GM23338 (cell line): ENCODE measurements around the gene DOCK1. TPM values are rescaled to one million over a fixed set of nuclear protein-coding genes. Genes with fewer than 3 reads are reported as not detected.

Experiments
- ATAC-seq: fragments of 200-7000 bp; cut with Tn5 transposase; 3 replicates; pipeline ENCODE4 v1.9.1; 2020
- DNase-seq: peaks from one replicate; pipeline ENCODE4 v3.0.0-alpha.2; 2015; ENCODE audit warnings: low spot score
- H2AFZ ChIP-seq: fragments of 200-600 bp; sonication (generic); 2 replicates; pipeline ENCODE4 v1.8.0; 2016; ENCODE audit warnings: antibody characterized with exemption, mild to moderate bottlenecking, moderate library complexity
- H3F3A ChIP-seq: fragments of 200-600 bp; sonication (generic); replicated peaks from 2 replicates; pipeline ENCODE4 v1.8.0; 2017; ENCODE audit warnings: antibody characterized with exemption, mixed run types, low read depth
- H3K27ac ChIP-seq: fragments of 200-600 bp; sonication (generic); 2 replicates; pipeline ENCODE4 v1.6.1; 2016; ENCODE audit warnings: low read depth
- H3K27me3 ChIP-seq: fragments of 200-600 bp; sonication (generic); 2 replicates; pipeline ENCODE4 v1.8.0; 2016; ENCODE audit warnings: mild to moderate bottlenecking, mixed run types, moderate library complexity; ENCODE audit not compliant: insufficient read depth
- H3K36me3 ChIP-seq: fragments of 200-600 bp; sonication (generic); 2 replicates; pipeline ENCODE4 v1.8.0; 2016; ENCODE audit warnings: mild to moderate bottlenecking; ENCODE audit not compliant: insufficient read depth
- H3K4me1 ChIP-seq: fragments of 200-600 bp; sonication (generic); 2 replicates; pipeline ENCODE4 v1.8.0; 2016; ENCODE audit warnings: mild to moderate bottlenecking, moderate library complexity; ENCODE audit not compliant: insufficient read depth
- H3K4me2 ChIP-seq: fragments of 200-600 bp; sonication (generic); 2 replicates; pipeline ENCODE4 v1.7.1; 2017; ENCODE audit warnings: mixed run types
- H3K4me3 ChIP-seq: fragments of 200-600 bp; sonication (generic); 2 replicates; pipeline ENCODE4 v1.6.1; 2016; ENCODE audit warnings: mixed run types
- H3K79me2 ChIP-seq: fragments of 200-600 bp; sonication (generic); replicated peaks from 2 replicates; pipeline ENCODE4 v1.8.0; 2017; ENCODE audit warnings: mild to moderate bottlenecking; ENCODE audit not compliant: insufficient read depth
- H3K9me2 ChIP-seq: fragments of 200-600 bp; sonication (generic); 2 replicates; pipeline ENCODE4 v1.8.0; 2017; ENCODE audit not compliant: insufficient read depth
- H4K20me1 ChIP-seq: fragments of 200-600 bp; sonication (generic); replicated peaks from 2 replicates; pipeline ENCODE4 v1.8.0; 2017; ENCODE audit warnings: mild to moderate bottlenecking; ENCODE audit not compliant: insufficient read depth
- H3K27ac Mint-ChIP-seq: 2 replicates; pipeline ENCODE4 v1.8.0; 2020; ENCODE audit warnings: inconsistent platforms, mild to moderate bottlenecking, moderate library complexity, mixed read lengths
- H3K27me3 Mint-ChIP-seq: 3 replicates; pipeline ENCODE4 v1.8.0; 2022; ENCODE audit warnings: low read depth, mild to moderate bottlenecking, moderate library complexity, mixed read lengths, inconsistent platforms; ENCODE audit not compliant: insufficient read depth, poor library complexity
- H3K36me3 Mint-ChIP-seq: 3 replicates; pipeline ENCODE4 v1.8.0; 2021; ENCODE audit warnings: low read depth, mild to moderate bottlenecking, inconsistent platforms, moderate library complexity, mixed read lengths
- H3K4me1 Mint-ChIP-seq: 3 replicates; pipeline ENCODE4 v1.8.0; 2020; ENCODE audit warnings: mild to moderate bottlenecking, inconsistent platforms, mixed read lengths
- H3K4me3 Mint-ChIP-seq: 3 replicates; pipeline ENCODE4 v1.8.0; 2021; ENCODE audit warnings: moderate library complexity, mild to moderate bottlenecking, inconsistent platforms, mixed read lengths
- H3K9me3 Mint-ChIP-seq: 3 replicates; pipeline ENCODE4 v1.8.0; 2020; ENCODE audit warnings: moderate library complexity, mild to moderate bottlenecking, inconsistent platforms, mixed read lengths
- CREB1 ChIP-seq: fragments of 250-450 bp; sonication (Bioruptor Pico); IDR thresholded peaks from 2 replicates; pipeline ENCODE4 v1.5.0; 2020; ENCODE audit warnings: low read depth, mild to moderate bottlenecking, moderate library complexity
- EZH2 ChIP-seq: fragments of 200-600 bp; sonication (generic); IDR thresholded peaks from one replicate; pipeline ENCODE4 v1.8.0; 2017; ENCODE audit warnings: antibody characterized with exemption, mild to moderate bottlenecking, low read depth; ENCODE audit not compliant: unreplicated experiment
- EZH2phosphoT487 ChIP-seq: fragments of 200-600 bp; sonication (generic); IDR thresholded peaks from one replicate; pipeline ENCODE4 v1.8.1; 2018; ENCODE audit warnings: antibody characterized with exemption; ENCODE audit not compliant: unreplicated experiment
- JUNB ChIP-seq: IDR thresholded peaks from one replicate; pipeline ENCODE4 v1.6.1; 2016; ENCODE audit warnings: antibody characterized with exemption; ENCODE audit not compliant: unreplicated experiment
- NANOG ChIP-seq: IDR thresholded peaks from 2 replicates; pipeline ENCODE4 v1.6.1; 2016; ENCODE audit warnings: antibody characterized with exemption, borderline replicate concordance
- POLR2AphosphoS5 ChIP-seq: IDR thresholded peaks from 2 replicates; pipeline ENCODE4 v1.6.1; 2016; ENCODE audit warnings: antibody characterized with exemption, low read depth
- STAT1 ChIP-seq: IDR thresholded peaks from one replicate; pipeline ENCODE4 v1.6.1; 2016; ENCODE audit warnings: antibody characterized with exemption; ENCODE audit not compliant: unreplicated experiment
- ZNF114 ChIP-seq: fragments of 250-450 bp; sonication (Bioruptor Pico); IDR thresholded peaks from 2 replicates; pipeline ENCODE4 v1.5.0; 2020; ENCODE audit warnings: mild to moderate bottlenecking, moderate library complexity
- ZNF331 ChIP-seq: fragments of 250-450 bp; sonication (Bioruptor Pico); IDR thresholded peaks from 2 replicates; pipeline ENCODE4 v1.5.0; 2020; ENCODE audit warnings: low read depth, mild to moderate bottlenecking, moderate library complexity
- polyA plus RNA-seq: library from polyadenylated mRNA; unstranded; fragments of >200 nt; fragmentation: Nextera tagmentation; extraction: Ambion mirVana; gene quantifications from 2 replicates; pipeline ENCODE4 v1.2.1, GENCODE V29; 2016
- total RNA-seq: library from RNA; depleted of rRNA; stranded (reverse); fragments of >200 nt; shearing (Covaris generic); gene quantifications from 2 replicates; pipeline ENCODE4 v1.2.3, GENCODE V29; 2014
- TF ChIP-seq, protein P1 (sequence below): fragments of 250-450 bp; sonication (Bioruptor Pico); IDR thresholded peaks from 2 replicates; pipeline ENCODE4 v1.5.0; 2020; ENCODE audit warnings: mild to moderate bottlenecking, moderate library complexity
- TF ChIP-seq, protein P2 (sequence below): IDR thresholded peaks from 2 replicates; pipeline ENCODE4 v1.6.1; 2016; ENCODE audit warnings: antibody characterized with exemption
- TF ChIP-seq, protein P3 (sequence below): IDR thresholded peaks from one replicate; pipeline ENCODE4 v1.6.1; 2018; ENCODE audit warnings: antibody characterized with exemption; ENCODE audit not compliant: unreplicated experiment
- TF ChIP-seq, protein P4 (sequence below), 2 experiments: fragments of 200-600 bp in 1 of 2; sonication (generic) in 1 of 2; conservative IDR thresholded peaks; 2 replicates each; pipeline versions ENCODE4 v1.5.1 to v1.6.1; 2016 to 2017; ENCODE audit warnings: antibody characterized with exemption in 2 of 2, low read depth in 2 of 2, mild to moderate bottlenecking in 2 of 2, moderate library complexity in 1 of 2

Gene DOCK1
- total and polyA plus RNA-seq, 2 experiments from 2014 or later, result 13.2 to 55.3 TPM

DNA sequence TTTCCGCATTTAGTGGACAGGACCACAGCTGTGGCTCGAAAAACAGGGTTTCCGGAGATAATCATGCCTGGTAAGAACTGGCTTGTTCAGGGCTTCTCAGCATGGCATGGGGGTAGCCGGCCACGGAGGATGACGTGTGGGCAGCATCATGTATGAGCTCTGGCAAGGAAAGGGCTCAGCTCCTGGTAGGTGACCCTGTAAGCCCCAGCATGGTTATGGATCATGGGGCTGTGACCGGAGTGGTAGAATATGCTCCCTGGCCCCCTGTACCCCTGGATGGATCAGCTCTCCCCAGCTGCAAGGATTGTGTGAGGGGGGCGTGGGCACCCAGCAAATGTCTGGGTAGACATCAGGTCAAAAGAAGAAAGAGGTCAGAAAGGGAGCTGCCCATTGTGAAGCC lies 113.5 kb downstream of the DOCK1 start:
- Mint-ChIP-seq H3K4me1 (no peaks in the 10 kb centered on the region), H3K27ac (no peak overlapping the region), H3K27me3 (peaks cover 2% of the 10 kb centered on the region), H3K36me3 (peaks cover 14% of the 10 kb centered on the region), H3K4me3 (no peak overlapping the region), H3K9me3 (no peaks in the 10 kb centered on the region)
- no peak overlapping the region for H2AFZ ChIP-seq
- no peaks in the 10 kb centered on the region; the same call in 1 of the 2 replicates for H4K20me1 ChIP-seq
- no peaks in the 10 kb centered on the region for H3K36me3 ChIP-seq
- no peaks in the 10 kb centered on the region for H3K27me3 ChIP-seq
- no peak overlapping the region for H3K4me3 ChIP-seq
- H3K4me1 ChIP-seq, result no peaks in the 10 kb centered on the region
- no peaks in the 10 kb centered on the region for H3K79me2 ChIP-seq
- no peaks in the 10 kb centered on the region for H3K9me2 ChIP-seq
- no peak for DNase-seq
- no peak overlapping the region for H3K27ac ChIP-seq
- no peak for ATAC-seq
- no peaks in the 10 kb centered on the region for H3F3A ChIP-seq
- no peak overlapping the region for H3K4me2 ChIP-seq
- TF ChIP-seq EZH2phosphoT487 (no peak), EZH2 (no peak), JUNB (no peak), POLR2AphosphoS5 (no peak), CREB1 (CRISPR knock-in tag) (no peak), STAT1 (no peak), ZNF331 (CRISPR knock-in tag) (no peak), ZNF114 (CRISPR knock-in tag) (no peak), NANOG (no peak)
- TF ChIP-seq, protein P1, sequence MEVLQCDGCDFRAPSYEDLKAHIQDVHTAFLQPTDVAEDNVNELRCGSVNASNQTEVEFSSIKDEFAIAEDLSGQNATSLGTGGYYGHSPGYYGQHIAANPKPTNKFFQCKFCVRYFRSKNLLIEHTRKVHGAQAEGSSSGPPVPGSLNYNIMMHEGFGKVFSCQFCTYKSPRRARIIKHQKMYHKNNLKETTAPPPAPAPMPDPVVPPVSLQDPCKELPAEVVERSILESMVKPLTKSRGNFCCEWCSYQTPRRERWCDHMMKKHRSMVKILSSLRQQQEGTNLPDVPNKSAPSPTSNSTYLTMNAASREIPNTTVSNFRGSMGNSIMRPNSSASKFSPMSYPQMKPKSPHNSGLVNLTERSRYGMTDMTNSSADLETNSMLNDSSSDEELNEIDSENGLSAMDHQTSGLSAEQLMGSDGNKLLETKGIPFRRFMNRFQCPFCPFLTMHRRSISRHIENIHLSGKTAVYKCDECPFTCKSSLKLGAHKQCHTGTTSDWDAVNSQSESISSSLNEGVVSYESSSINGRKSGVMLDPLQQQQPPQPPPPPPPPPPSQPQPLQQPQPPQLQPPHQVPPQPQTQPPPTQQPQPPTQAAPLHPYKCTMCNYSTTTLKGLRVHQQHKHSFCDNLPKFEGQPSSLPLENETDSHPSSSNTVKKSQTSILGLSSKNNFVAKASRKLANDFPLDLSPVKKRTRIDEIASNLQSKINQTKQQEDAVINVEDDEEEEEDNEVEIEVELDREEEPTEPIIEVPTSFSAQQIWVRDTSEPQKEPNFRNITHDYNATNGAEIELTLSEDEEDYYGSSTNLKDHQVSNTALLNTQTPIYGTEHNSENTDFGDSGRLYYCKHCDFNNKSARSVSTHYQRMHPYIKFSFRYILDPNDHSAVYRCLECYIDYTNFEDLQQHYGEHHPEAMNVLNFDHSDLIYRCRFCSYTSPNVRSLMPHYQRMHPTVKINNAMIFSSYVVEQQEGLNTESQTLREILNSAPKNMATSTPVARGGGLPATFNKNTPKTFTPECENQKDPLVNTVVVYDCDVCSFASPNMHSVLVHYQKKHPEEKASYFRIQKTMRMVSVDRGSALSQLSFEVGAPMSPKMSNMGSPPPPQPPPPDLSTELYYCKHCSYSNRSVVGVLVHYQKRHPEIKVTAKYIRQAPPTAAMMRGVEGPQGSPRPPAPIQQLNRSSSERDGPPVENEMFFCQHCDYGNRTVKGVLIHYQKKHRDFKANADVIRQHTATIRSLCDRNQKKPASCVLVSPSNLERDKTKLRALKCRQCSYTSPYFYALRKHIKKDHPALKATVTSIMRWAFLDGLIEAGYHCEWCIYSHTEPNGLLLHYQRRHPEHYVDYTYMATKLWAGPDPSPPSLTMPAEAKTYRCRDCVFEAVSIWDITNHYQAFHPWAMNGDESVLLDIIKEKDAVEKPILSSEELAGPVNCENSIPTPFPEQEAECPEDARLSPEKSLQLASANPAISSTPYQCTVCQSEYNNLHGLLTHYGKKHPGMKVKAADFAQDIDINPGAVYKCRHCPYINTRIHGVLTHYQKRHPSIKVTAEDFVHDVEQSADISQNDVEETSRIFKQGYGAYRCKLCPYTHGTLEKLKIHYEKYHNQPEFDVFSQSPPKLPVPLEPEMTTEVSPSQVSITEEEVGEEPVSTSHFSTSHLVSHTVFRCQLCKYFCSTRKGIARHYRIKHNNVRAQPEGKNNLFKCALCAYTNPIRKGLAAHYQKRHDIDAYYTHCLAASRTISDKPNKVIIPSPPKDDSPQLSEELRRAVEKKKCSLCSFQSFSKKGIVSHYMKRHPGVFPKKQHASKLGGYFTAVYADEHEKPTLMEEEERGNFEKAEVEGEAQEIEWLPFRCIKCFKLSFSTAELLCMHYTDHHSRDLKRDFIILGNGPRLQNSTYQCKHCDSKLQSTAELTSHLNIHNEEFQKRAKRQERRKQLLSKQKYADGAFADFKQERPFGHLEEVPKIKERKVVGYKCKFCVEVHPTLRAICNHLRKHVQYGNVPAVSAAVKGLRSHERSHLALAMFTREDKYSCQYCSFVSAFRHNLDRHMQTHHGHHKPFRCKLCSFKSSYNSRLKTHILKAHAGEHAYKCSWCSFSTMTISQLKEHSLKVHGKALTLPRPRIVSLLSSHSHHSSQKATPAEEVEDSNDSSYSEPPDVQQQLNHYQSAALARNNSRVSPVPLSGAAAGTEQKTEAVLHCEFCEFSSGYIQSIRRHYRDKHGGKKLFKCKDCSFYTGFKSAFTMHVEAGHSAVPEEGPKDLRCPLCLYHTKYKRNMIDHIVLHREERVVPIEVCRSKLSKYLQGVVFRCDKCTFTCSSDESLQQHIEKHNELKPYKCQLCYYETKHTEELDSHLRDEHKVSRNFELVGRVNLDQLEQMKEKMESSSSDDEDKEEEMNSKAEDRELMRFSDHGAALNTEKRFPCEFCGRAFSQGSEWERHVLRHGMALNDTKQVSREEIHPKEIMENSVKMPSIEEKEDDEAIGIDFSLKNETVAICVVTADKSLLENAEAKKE (CRISPR knock-in tag), result no peak
- TF ChIP-seq, protein P2, sequence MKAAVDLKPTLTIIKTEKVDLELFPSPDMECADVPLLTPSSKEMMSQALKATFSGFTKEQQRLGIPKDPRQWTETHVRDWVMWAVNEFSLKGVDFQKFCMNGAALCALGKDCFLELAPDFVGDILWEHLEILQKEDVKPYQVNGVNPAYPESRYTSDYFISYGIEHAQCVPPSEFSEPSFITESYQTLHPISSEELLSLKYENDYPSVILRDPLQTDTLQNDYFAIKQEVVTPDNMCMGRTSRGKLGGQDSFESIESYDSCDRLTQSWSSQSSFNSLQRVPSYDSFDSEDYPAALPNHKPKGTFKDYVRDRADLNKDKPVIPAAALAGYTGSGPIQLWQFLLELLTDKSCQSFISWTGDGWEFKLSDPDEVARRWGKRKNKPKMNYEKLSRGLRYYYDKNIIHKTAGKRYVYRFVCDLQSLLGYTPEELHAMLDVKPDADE, result no peak
- TF ChIP-seq, protein P3, sequence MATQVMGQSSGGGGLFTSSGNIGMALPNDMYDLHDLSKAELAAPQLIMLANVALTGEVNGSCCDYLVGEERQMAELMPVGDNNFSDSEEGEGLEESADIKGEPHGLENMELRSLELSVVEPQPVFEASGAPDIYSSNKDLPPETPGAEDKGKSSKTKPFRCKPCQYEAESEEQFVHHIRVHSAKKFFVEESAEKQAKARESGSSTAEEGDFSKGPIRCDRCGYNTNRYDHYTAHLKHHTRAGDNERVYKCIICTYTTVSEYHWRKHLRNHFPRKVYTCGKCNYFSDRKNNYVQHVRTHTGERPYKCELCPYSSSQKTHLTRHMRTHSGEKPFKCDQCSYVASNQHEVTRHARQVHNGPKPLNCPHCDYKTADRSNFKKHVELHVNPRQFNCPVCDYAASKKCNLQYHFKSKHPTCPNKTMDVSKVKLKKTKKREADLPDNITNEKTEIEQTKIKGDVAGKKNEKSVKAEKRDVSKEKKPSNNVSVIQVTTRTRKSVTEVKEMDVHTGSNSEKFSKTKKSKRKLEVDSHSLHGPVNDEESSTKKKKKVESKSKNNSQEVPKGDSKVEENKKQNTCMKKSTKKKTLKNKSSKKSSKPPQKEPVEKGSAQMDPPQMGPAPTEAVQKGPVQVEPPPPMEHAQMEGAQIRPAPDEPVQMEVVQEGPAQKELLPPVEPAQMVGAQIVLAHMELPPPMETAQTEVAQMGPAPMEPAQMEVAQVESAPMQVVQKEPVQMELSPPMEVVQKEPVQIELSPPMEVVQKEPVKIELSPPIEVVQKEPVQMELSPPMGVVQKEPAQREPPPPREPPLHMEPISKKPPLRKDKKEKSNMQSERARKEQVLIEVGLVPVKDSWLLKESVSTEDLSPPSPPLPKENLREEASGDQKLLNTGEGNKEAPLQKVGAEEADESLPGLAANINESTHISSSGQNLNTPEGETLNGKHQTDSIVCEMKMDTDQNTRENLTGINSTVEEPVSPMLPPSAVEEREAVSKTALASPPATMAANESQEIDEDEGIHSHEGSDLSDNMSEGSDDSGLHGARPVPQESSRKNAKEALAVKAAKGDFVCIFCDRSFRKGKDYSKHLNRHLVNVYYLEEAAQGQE, result no peak
- TF ChIP-seq, protein P4, sequence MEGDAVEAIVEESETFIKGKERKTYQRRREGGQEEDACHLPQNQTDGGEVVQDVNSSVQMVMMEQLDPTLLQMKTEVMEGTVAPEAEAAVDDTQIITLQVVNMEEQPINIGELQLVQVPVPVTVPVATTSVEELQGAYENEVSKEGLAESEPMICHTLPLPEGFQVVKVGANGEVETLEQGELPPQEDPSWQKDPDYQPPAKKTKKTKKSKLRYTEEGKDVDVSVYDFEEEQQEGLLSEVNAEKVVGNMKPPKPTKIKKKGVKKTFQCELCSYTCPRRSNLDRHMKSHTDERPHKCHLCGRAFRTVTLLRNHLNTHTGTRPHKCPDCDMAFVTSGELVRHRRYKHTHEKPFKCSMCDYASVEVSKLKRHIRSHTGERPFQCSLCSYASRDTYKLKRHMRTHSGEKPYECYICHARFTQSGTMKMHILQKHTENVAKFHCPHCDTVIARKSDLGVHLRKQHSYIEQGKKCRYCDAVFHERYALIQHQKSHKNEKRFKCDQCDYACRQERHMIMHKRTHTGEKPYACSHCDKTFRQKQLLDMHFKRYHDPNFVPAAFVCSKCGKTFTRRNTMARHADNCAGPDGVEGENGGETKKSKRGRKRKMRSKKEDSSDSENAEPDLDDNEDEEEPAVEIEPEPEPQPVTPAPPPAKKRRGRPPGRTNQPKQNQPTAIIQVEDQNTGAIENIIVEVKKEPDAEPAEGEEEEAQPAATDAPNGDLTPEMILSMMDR (conservative IDR thresholded peaks at IDR 0.05; ENCODE audit: low read depth in 2 of 2), result no peak
